Activated naive CD4-positive, alpha-beta T cell treated with Interleukin-2 at 50 U/mL for 16 hours (primary cell): ENCODE results near the gene LCTL.

ENCODE experiments used
- DNase-seq: peaks from one replicate; pipeline ENCODE4 v3.0.0-alpha.2; 2020

LCTL gene

DNA sequence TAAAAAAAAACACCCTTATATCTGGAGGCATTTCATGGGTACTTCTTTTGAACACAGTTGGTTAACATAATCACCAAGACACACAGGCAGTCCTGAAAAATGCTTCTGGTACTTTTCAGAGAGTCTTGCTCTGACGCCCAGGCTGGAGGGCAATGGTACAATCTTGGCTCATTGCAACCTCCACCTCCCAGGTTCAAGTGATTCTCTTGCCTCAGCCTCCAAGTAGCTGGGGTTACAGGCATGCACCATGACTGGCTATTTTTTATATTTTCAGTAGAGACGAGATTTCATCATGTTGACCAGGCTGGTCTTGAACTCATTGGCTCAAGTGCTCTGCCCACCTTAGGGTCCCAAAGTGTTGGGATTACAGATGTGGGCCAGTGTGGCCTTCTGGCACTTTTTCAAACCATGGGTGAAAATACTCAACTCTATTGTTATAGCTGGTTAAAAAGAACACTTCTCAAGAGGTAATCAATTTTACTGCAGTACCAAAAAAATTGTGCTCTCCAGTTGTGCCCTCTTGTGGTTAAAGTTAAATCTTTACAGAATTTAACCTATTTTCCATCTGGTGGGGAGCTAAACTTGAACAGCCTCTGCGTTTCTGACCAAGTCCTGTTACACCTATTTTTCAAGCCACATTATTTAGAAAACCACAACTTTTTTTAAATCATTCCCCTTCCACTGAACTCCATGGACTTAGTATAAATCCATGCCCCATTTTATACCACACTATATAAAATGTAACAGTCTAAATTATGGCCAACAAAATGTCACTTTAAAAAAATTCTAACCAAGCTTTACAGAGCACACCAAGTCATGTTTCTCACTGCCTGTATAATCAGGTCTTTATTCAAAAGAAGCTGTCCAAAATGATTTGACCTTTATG lies 67.1 kb downstream of the LCTL start:
- no peak for DNase-seq
